HS-5 (cell line): ENCODE data around the gene HMG20A.

Source experiments
- DNase-seq: peaks from one replicate; pipeline ENCODE4 v3.0.0-alpha.2; 2012; ENCODE audit warnings: low read depth

HMG20A gene

DNA sequence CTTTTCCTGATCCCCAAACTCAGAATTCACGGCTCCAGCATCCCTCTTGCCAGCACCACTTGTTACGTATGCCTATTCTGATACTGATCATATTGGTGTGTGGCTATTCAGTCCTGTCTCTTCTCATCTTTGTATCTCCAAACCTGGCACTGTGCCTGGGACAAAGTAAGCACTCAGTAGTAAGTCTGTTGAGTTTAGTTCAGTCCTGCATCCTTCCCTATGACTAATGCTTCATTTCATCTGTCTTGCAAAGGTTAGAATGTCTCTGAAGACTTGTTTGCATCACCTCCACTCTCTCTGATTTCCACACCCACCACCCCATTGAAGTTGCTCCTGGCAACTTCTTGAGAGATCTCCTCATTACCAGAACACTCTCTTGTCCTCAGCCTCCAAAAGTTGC lies 80.3 kb downstream of the HMG20A start:
- no peak for DNase-seq

GRCh38 chr15:77502379-77503095 lies 81.8 kb downstream of the HMG20A start:
- DNase-seq, result no peak

GRCh38 chr15:77503240-77503639 lies 82.6 kb downstream of the HMG20A start:
- no peak for DNase-seq

DNA sequence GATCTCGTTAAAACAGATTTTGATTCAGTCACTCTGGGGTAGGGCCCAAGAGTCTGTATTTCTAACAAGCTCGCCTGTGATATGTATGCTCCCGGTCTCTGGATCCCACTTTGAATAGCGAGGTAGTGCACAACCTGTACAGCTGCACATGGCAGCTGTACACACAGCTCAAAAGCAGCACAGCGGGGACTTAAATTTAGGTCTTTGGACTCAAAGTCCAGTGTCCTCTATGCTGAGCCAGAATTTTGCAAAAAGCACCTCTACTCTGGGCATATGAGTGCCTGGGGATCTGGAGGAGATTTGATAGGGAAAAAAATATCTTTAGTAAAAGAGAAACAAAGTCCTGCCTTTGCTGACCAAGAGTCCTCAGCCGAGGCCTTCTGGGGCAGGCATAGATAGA lies 83.1 kb downstream of the HMG20A start:
- DNase-seq, result no peak

DNA sequence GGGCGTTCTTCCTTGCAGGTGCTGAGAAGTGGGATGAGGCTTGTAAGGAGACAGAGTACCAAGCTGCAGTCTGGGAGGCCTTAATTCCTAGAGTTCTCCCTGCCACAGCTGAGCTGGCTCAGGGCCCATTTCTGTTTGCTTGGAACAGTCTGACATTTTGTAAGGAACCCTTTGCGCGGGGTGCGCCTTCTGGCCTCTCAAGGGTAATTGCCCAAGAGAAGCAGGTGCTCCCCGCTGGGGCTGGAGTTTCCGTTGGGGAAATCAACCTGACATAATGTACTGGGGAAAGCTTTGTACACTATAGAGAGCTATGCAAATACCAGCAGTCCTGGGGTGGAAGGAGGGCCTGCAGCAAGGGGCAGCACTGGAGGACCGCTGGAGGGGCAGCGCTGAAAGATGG lies 83.6 kb downstream of the HMG20A start:
- DNase-seq, result no peak

DNA sequence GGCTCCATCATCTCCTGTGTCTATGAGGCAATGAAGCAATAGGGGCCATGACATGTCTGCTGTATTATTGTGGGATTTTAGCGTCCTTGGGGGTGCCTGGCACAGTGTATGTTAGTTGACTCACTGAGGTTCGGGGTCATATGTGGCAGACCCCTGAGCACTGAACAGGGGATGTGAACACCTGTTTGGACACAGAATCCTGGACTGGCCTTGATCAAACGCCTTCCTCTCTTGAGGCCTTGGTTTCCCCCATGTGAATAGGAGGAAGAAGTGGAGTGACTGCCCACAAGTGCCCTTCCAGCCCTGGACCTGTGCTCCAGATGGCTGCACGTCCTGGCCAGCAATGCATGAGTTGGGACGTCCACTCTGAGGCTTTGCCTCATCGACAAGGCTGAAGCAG lies 84.2 kb downstream of the HMG20A start:
- DNase-seq, result no peak

DNA sequence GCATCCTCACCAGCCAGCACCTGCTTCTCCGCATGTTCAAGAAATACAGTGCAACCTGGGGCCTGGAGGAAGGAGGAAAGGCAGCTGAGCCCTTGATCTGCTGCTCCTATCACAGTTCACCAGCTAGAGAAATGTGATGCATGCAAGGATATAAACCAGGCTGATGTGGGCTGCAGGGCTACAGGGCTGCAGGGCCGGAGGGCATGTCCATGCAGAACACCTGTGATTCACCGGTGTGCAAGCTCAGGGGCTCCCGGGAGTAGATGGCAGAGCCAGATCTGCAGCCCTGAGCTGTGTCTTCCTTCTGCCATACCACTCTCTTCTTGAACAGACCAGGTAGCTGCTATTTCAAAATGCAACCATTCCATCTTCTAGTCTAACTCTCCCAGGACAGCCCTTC lies 84.9 kb downstream of the HMG20A start:
- DNase-seq, result no peak

- no peak for DNase-seq
Measured at GRCh38 chr15:77506311-77507142, 85.8 kb downstream of the HMG20A start.

- no peak for DNase-seq
Measured at GRCh38 chr15:77507143-77507897, 86.6 kb downstream of the HMG20A start.

- no peak for DNase-seq
Measured at GRCh38 chr15:77507911-77508310, 87.2 kb downstream of the HMG20A start.

- no peak for DNase-seq
Measured at GRCh38 chr15:77508541-77509243, 88.0 kb downstream of the HMG20A start.

- no peak for DNase-seq
Measured at GRCh38 chr15:77510066-77511057, 89.7 kb downstream of the HMG20A start.

GRCh38 chr15:77511869-77512268 lies 91.2 kb downstream of the HMG20A start:
- DNase-seq, result no peak

DNA sequence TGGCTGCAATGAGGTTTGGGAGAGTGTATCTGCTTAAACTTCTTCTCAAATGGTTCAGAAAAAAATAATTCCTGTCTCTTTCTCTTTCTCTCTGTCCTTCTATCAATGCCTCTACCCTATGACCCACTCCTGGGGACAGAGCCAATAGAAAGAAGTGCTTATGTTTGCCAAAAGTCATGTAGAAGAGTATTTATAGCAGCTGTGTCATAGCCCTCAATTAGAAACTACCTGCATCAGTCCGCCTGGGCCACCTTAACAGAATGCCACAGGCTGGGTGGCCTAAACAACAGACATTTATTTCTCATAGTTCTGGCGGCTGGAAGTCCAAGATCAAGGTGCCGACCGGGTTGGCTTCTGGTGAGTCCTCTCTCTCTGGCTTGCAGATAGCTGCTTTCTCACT lies 92.5 kb downstream of the HMG20A start:
- no peak for DNase-seq

GRCh38 chr15:77514641-77515402 lies 94.1 kb downstream of the HMG20A start:
- DNase-seq, result no peak

GRCh38 chr15:77515613-77516012 lies 94.9 kb downstream of the HMG20A start:
- no peak for DNase-seq

DNA sequence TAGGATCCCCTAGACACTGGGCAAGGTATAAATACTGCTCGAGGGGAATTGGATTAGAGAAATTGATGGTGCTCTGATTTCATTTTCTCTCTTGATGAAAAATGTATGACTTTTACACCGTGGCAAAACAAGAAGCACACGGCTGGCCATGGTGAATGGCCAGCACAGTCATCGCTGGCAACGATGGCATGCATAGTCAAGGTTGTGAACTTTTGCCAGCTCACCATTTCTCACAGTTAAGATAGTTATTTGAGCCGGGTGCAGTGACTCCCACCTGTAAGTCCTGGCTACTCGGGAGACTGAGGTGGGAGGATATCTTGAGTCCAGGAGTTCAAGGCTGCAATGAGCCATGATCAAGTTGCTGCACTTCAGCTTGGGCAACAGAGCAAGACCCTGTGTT lies 95.4 kb downstream of the HMG20A start:
- DNase-seq, result no peak

GRCh38 chr15:77516786-77517185 lies 96.1 kb downstream of the HMG20A start:
- DNase-seq, result no peak

- no peak for DNase-seq
Measured at GRCh38 chr15:77517579-77517978, 96.9 kb downstream of the HMG20A start.

DNA sequence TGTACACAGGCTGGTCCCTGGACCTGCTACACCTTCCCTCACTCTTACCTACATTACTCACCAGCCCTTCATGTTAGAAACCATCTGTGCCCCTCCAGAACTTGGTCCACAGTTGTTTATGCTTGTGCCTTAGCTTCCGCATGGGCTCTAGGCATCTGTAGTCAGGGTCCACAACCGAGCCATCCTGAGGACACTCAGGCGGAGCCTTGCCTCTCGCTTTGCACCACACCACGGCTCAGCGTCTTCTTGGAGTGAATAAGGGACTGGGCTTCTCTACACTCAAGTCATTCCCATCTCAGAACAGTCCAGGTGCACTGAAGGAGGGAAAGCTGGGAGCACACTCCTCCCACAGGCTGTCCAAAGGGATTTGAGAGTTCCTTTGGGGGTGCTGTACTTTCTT lies 97.8 kb downstream of the HMG20A start:
- no peak for DNase-seq
